ENCODE measurements around the gene RABGGTB. TPM values are rescaled to one million over a fixed set of nuclear protein-coding genes. Genes with fewer than 3 reads are reported as not detected.
A peak's percentile ranks its signal among the peaks of the same experiment; 100 is the strongest.

The RABGGTB gene
- total RNA-seq, 1 experiment from 2014 or later: 139 TPM

- TF ChIP-seq TP53 (CRISPR knock-in tag; IDR thresholded peaks at IDR 0.05) (no peak), CREM (CRISPR knock-in tag; IDR thresholded peaks at IDR 0.05) (no peak), ATF6 (CRISPR knock-in tag; IDR thresholded peaks at IDR 0.05) (no peak), ZNF671 (CRISPR knock-in tag; IDR thresholded peaks at IDR 0.05) (peak; percentile 69), CTCF (IDR thresholded peaks at IDR 0.05) (no peak), NR1H2 (CRISPR knock-in tag; IDR thresholded peaks at IDR 0.05) (no peak), HMGXB4 (CRISPR knock-in tag; IDR thresholded peaks at IDR 0.05) (no peak), ESRRA (CRISPR knock-in tag; IDR thresholded peaks at IDR 0.05; ENCODE audit: borderline replicate concordance) (no peak), JAZF1 (CRISPR knock-in tag; IDR thresholded peaks at IDR 0.05) (no peak), ZNF416 (CRISPR knock-in tag; IDR thresholded peaks at IDR 0.05) (0 out of 2 replicates have a peak, but pooled peaks have one; percentile 81), EMX1 (CRISPR knock-in tag; IDR thresholded peaks at IDR 0.05) (no peak), TCF7 (CRISPR knock-in tag; IDR thresholded peaks at IDR 0.05; ENCODE audit: low read depth) (no peak), FOXJ3 (CRISPR knock-in tag; IDR thresholded peaks at IDR 0.05; ENCODE audit: borderline replicate concordance) (no peak), HMGA2 (CRISPR knock-in tag; IDR thresholded peaks at IDR 0.05) (no peak), JUN (CRISPR knock-in tag; IDR thresholded peaks at IDR 0.05) (no peak), CDX4 (CRISPR knock-in tag; IDR thresholded peaks at IDR 0.05; ENCODE audit: borderline replicate concordance) (no peak), CBFB (CRISPR knock-in tag; IDR thresholded peaks at IDR 0.05; ENCODE audit: low read depth) (no peak), ZNF138 (CRISPR knock-in tag; conservative IDR thresholded peaks at IDR 0.05) (no peak), PRRX2 (CRISPR knock-in tag; IDR thresholded peaks at IDR 0.05) (peak; percentile 91; the same call in 1 of the 2 replicates), RELA (CRISPR knock-in tag; IDR thresholded peaks at IDR 0.05; ENCODE audit: borderline replicate concordance) (no peak), FOXP1 (CRISPR knock-in tag; IDR thresholded peaks at IDR 0.05; ENCODE audit: borderline replicate concordance) (no peak)
These were observed 9.7 kb downstream of the RABGGTB start (continued) for GRCh38 chr1:75795703-75796193.

GRCh38 chr1:75796376-75797272 lies 10.6 kb downstream of the RABGGTB start, which contains the start of gene MSH4:
TSS of gene MSH4 (plus strand) at chr1:75796882. CDS start at chr1:75796986, 104 bp downstream.
- H3K27me3 Mint-ChIP-seq (ENCODE audit: low read depth): no peaks in the 10 kb centered on the region; the same call in 1 of the 2 replicates
- peak; percentile 46 for ATAC-seq
- no peak within 1 kb of the TSS for H3K4me3 Mint-ChIP-seq
- H3K4me1 Mint-ChIP-seq: no peaks in the 10 kb centered on the region
- peaks cover 54% of the 10 kb centered on the region for H3K36me3 Mint-ChIP-seq
- H3K9me3 Mint-ChIP-seq: no peaks in the 10 kb centered on the region
- peak within 1 kb of the TSS; percentile 33; the same call in 1 of the 2 replicates for H3K27ac Mint-ChIP-seq
- CTCF ChIA-PET: no interaction called here
- POLR2A ChIA-PET: interaction anchor here (1.1 to 2.2 kb wide), 2 partner anchors 8 to 10 kb away, joined by 4 to 12 read pairs; partner anchors contain the start of gene RABGGTB
- no peak for DNase-seq (ENCODE audit: low spot score)
- TF ChIP-seq USF2 (CRISPR knock-in tag; IDR thresholded peaks at IDR 0.05): no peak
- no peak for TF ChIP-seq ETV6 (CRISPR knock-in tag; IDR thresholded peaks at IDR 0.05)
- peak; percentile 92 for TF ChIP-seq ERG (CRISPR knock-in tag; IDR thresholded peaks at IDR 0.05)
- no peak for TF ChIP-seq MAX (CRISPR knock-in tag; IDR thresholded peaks at IDR 0.05)
- no peak for TF ChIP-seq ZSCAN18 (CRISPR knock-in tag; IDR thresholded peaks at IDR 0.05)
- no peak for TF ChIP-seq ZNF423 (CRISPR knock-in tag; IDR thresholded peaks at IDR 0.05)

Measured in WTC11 (cell line).